ENCODE measurements around the gene YJEFN3. TPM values are rescaled to one million over a fixed set of nuclear protein-coding genes. Genes with fewer than 3 reads are reported as not detected.

YJEFN3 gene
- total RNA-seq, 1 donor from 2014 or later: 6.6 TPM

GRCh38 chr19:19538061-19538784 lies 9.5 kb downstream of the YJEFN3 start, which contains the start of gene CILP2:
TSS of gene CILP2 (plus strand) at chr19:19538265. CDS start at chr19:19538350, 85 bp downstream.
- intact Hi-C loops (cut with DNase I): no loop called here
- Histone ChIP-seq H3K27me3 (ENCODE audit: low read depth) (peaks cover 59% of the 10 kb centered on the region), H3K9me3 (no peaks in the 10 kb centered on the region), H3K4me1 (peaks cover 23% of the 10 kb centered on the region), H3K27ac (no peak within 1 kb of the TSS), H3K36me3 (no peaks in the 10 kb centered on the region), H3K4me3 (peak within 1 kb of the TSS; percentile 37)
- DNase-seq (peak; percentile 60), ATAC-seq (peak; percentile 13 to 39)
- no peak for TF ChIP-seq CTCF (IDR thresholded peaks at IDR 0.05)

DNA sequence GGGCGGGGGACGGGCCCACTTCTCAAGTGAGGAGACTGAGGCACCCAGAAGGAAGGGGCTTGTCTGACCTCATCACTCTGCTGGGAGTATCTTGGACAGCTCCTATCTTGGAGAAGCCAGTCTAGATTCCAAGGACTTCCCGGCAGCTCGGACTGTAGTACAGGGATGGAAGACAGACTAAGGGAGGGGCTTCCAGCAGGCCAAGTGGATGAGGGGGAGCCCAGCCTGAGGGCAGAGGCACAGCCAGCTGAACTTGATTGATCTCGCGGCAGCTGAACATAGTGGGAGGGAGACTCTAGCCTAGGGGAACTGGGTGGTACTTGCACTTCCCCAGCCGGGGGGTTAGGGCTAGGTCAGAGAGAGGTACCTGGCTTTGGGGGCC lies 10.1 kb downstream of the YJEFN3 start:
- peaks cover 23% of the 10 kb centered on the region for H3K4me1 ChIP-seq
- H3K27me3 ChIP-seq (ENCODE audit: low read depth): peaks cover 65% of the 10 kb centered on the region
- intact Hi-C loops (cut with DNase I): no loop called here
- H3K4me3 ChIP-seq: peak overlapping the region; percentile 37
- H3K9me3 ChIP-seq: no peaks in the 10 kb centered on the region
- H3K36me3 ChIP-seq: no peaks in the 10 kb centered on the region
- no peak for TF ChIP-seq CTCF (IDR thresholded peaks at IDR 0.05)
- ATAC-seq (no peak), DNase-seq (no peak)
- H3K27ac ChIP-seq: no peak overlapping the region

- H3K4me3 ChIP-seq: no peak overlapping the region
- H3K9me3 ChIP-seq: no peaks in the 10 kb centered on the region
- ATAC-seq (no peak), DNase-seq (no peak)
- peaks cover 23% of the 10 kb centered on the region for H3K4me1 ChIP-seq
- TF ChIP-seq CTCF (IDR thresholded peaks at IDR 0.05): no peak
- H3K36me3 ChIP-seq: no peaks in the 10 kb centered on the region
- intact Hi-C loops (cut with DNase I): no loop called here
- no peak overlapping the region for H3K27ac ChIP-seq
- H3K27me3 ChIP-seq (ENCODE audit: low read depth): peaks cover 73% of the 10 kb centered on the region
Measured at GRCh38 chr19:19539698-19540063, 11.0 kb downstream of the YJEFN3 start.

- peak; percentile 27 to 34 for ATAC-seq
- peak; percentile 82 for DNase-seq
- Histone ChIP-seq H3K36me3 (no peaks in the 10 kb centered on the region), H3K4me1 (peaks cover 23% of the 10 kb centered on the region), H3K4me3 (no peak overlapping the region), H3K9me3 (no peaks in the 10 kb centered on the region), H3K27ac (no peak overlapping the region), H3K27me3 (ENCODE audit: low read depth) (peaks cover 77% of the 10 kb centered on the region)
- no peak for TF ChIP-seq CTCF (IDR thresholded peaks at IDR 0.05)
- intact Hi-C loops (cut with DNase I): no loop called here
Measured at GRCh38 chr19:19540064-19540714, 11.5 kb downstream of the YJEFN3 start.

- no peak for TF ChIP-seq CTCF (IDR thresholded peaks at IDR 0.05)
- H3K9me3 ChIP-seq: no peaks in the 10 kb centered on the region
- H3K27me3 ChIP-seq (ENCODE audit: low read depth): peaks cover 77% of the 10 kb centered on the region
- peaks cover 23% of the 10 kb centered on the region for H3K4me1 ChIP-seq
- peak overlapping the region; percentile 23 for H3K4me3 ChIP-seq
- ATAC-seq (peak; percentile 43 to 48), DNase-seq (peak; percentile 65)
- no peak overlapping the region for H3K27ac ChIP-seq
- intact Hi-C loops (cut with DNase I): no loop called here
- H3K36me3 ChIP-seq: no peaks in the 10 kb centered on the region
Measured at GRCh38 chr19:19540715-19541515, 12.2 kb downstream of the YJEFN3 start.
